Esophagus squamous epithelium (tissue), 4 donors: Measurements from ENCODE around the gene TSPAN1.

Source experiments
- CTCF ChIP-seq, 6 experiments: fragments of 450-650 bp in 4 of 6; fragments of 200-600 bp in 2 of 6; sonication (generic) in 2 of 6; IDR thresholded peaks; one replicate each; pipeline ENCODE4 v1.5.1; 2016 to 2019; ENCODE audit warnings: antibody characterized with exemption in 6 of 6, mild to moderate bottlenecking in 4 of 6, moderate library complexity in 4 of 6
- POLR2A ChIP-seq, 4 donors: fragments of 450-650 bp; IDR thresholded peaks; one replicate each; pipeline ENCODE4 v1.6.1; 2017; ENCODE audit warnings: antibody characterized with exemption in 4 of 4, mild to moderate bottlenecking in 4 of 4, moderate library complexity in 3 of 4

- no peak for TF ChIP-seq CTCF (IDR thresholded peaks at IDR 0.05)
- no peak for TF ChIP-seq POLR2A (IDR thresholded peaks at IDR 0.05)
Measured at GRCh38 chr1:46181343-46182260, 6.7 kb downstream of the TSPAN1 start.
